GM21381 (cell line): Measurements from ENCODE around the gene LYPD6.

Experiments
- ATAC-seq: cut with Tn5 transposase; IDR thresholded peaks from one replicate; pipeline ENCODE4 v1.9.1; 2021; ENCODE audit warnings: mild to moderate bottlenecking, moderate library complexity; ENCODE audit not compliant: unreplicated experiment

Gene LYPD6

GRCh38 chr2:149448315-149448714, 117.9 kb downstream of the LYPD6 start:
- no peak for ATAC-seq

DNA sequence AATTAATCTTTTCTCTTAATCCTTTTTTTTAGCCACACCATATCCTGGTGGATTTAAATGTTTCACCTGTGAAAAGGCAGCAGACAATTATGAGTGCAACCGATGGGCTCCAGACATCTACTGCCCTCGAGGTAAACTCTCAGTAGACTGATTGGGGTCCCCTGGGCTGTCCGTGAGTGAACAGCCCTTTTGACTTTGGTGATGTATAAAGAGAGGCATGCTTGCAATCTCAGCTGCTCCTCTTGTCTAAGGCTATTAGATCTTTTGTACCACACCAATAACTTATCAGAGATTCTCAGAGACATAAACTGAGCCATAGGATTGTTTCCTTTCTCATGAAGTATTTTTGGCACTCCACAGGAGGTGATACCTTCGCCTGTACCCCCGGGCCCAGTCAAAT, 118.6 kb downstream of the LYPD6 start:
- ATAC-seq, result no peak

DNA sequence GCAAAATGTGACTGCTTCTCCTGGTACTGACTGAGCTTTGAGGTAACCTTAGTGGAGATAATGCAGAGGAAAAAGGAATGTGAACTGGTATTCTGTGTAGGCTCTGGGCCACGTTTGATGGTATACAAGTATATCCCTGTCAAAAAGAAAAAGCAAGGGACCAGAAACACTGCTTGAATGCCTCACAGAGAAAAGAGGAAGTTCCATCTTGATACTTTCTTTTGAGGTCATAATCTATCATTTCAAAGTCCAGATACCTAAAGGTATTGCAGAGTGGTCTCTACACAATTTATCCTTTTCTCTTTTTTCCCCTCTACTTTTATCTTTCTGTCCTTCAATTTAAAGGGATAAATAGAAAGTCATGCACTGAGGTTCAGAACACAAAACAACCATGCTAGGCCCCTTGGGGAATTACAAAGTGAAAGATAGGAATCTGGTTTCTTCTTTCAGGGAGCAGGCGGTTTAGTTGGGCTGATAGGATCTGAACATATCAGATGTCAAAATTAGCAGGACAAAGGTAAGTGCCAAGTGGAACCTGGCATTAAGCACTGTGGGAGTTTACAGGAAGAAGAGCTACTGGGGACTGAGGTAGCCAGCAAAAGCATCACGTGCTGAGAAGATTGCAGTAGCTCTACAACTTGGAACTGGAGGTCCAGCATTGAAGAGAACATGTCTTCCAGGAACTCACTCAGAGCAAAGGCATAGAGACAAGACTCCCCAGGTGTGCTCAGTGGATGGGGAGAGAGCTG, 121.2 kb downstream of the LYPD6 start:
- no peak for ATAC-seq

DNA sequence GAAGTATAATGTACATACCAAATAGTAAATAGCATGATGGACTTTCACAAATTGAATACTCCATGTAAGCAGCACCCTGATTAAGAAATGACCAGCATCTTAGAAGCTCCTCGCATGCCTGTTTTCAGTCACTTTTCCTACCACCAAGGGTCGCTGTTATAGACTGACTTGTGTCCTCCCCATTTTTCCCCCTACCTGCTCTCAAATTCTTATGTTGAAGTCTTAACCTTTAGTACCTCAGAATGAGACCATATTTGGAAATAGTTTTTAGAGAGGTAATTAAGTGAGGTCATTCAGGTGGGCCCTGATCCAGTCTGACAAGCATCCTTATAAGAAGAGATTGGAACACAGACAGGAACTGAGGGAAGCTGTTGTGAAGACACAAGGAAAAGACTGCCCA, 125.9 kb downstream of the LYPD6 start:
- no peak for ATAC-seq

GRCh38 chr2:149458502-149458901, 128.1 kb downstream of the LYPD6 start:
- no peak for ATAC-seq

DNA sequence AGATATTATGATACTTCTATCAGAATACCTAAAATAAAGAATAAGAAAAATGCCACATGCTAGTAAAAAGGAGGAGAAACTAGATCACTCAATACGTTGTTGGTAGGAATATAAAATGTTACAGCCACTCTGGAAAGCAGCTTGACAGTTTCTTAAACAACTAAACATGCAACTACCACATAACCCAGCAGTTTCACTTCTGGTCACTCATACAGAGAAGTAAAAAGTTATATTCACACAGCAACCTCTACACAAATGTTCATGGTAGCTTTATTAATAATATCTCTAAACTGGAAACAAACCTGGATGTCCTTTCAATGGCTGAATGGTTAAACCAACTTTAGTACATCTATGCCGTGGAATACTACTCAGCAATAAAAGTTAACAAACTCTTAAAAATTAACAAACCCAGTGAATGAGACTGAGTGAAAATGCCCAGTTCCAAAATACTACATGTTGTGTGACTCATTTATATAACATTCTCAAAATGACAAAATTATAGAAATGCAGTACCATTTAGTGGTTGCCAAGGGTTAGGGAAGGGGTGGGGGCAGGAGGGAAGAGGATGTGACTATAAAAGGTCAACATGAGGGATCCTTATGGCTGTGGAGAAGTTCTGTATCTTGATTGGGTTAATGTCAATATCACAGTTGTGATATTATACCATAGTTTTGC, 133.1 kb downstream of the LYPD6 start:
- peak; percentile 88 for ATAC-seq

DNA sequence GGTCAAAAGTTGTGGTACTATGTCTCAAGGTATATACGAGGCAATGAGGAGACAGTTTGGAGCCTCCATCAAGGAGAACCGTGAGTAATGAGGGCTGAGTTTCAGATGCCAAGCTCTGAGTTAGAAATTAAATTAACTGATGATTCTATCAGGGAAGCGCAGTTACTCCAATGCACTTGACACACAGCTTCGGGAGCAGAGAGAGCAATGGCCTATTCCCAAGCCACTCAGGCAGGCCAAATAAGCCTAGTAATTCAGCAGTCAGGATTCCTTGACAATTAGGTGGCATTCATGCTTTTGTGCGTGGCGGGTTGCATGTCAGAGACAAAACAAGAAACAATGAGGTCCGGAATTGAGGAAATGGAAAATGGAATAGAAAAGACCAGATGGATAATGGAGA, 134.0 kb downstream of the LYPD6 start:
- no peak for ATAC-seq

- no peak for ATAC-seq
Observed at GRCh38 chr2:149465873-149466272, 135.5 kb downstream of the LYPD6 start.

DNA sequence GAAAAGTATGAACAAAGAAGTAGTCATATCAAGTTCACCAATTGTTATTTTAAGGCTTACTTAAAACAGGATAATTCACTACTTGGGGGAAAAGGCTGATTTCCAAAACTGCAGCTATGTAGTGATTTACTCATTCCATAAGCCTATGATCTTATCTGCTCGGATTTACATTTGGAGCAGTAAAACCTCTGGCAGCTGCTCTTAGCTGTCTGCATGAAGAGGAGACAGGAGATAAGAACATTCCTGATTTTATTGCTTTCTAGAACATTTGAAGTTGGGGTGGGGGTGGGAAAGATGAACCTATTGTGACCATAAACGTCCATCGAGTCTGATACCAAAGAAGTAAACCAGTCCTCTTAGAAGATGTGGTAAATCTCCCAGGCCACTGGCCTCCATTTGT, 136.2 kb downstream of the LYPD6 start:
- ATAC-seq, result no peak

DNA sequence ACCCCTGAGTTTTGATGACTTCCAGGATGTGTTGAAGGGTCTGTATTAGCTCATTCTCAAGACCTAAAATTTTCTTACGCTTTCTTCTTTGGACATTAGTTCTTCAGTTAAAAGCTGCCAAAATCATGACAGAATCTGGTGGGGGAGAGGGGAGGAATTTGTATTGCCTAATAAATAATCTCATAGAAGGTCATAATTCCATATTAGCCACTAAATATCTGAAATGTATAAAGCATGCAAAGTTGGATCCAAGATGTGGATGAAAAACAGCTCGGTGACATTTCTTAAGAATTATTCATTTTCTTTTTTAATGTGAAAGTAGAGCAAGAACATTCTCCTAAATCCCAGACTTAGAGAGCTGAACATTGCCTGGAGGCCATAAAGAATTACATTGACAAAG, 137.0 kb downstream of the LYPD6 start:
- no peak for ATAC-seq

GRCh38 chr2:149468636-149469035, 138.2 kb downstream of the LYPD6 start:
- no peak for ATAC-seq

GRCh38 chr2:149470046-149470445, 139.7 kb downstream of the LYPD6 start:
- ATAC-seq, result no peak

DNA sequence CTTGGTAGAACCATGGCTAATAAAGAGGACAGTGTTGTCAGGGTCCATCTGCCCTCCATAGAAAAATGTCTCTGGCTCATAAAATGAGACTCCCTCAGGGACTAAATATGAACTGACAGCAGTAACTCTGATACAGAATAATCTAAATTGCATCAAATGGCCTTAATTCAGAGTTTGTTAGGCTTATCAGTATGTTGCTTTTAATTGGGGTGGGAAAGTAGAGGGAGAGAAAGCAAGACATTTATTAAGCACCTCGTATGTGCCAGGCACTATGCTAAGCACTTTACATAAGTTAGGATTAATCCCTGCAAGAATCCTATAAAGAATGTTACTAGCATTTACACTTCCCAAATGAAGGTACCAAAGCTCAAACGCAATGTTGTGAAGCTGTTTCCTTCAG, 142.0 kb downstream of the LYPD6 start:
- ATAC-seq, result no peak

DNA sequence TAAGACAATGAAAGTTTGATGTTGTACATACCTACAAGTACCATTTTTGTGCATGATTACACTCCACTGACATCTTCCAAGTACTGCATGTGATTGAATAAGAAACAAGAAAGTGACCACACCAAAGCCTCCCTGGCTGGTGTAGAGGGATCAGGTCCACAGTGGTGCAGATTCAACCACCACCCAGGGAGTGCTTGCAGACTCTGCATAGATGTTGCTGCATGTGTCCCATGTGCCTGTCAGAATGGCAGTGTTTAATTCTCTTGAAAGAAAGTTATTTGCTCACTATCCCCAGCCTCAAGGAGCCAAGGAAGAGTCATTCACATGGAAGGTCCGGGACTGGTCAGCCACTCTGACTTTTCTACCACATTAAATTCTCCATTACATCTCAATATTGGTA, 142.7 kb downstream of the LYPD6 start:
- ATAC-seq, result no peak

DNA sequence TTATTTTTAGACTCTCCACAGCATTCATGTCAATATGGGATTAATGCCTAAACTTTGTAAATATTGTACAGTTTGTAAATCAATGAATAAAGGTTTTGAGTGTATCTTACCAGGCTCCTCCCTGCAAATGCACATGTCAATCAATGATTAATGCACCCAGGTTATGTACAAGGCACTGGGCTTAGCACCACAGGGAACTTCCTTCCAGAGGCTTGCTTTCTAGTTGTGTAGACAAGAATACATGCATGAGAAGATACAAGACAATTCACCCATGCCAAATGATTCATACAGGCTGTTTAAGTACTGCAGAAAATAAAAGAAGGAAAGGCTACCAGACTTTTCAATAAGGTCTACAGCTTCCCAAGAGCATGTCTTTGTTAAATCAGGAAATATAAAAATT, 143.1 kb downstream of the LYPD6 start:
- no peak for ATAC-seq

GRCh38 chr2:149483004-149483605, 152.7 kb downstream of the LYPD6 start:
- no peak for ATAC-seq

DNA sequence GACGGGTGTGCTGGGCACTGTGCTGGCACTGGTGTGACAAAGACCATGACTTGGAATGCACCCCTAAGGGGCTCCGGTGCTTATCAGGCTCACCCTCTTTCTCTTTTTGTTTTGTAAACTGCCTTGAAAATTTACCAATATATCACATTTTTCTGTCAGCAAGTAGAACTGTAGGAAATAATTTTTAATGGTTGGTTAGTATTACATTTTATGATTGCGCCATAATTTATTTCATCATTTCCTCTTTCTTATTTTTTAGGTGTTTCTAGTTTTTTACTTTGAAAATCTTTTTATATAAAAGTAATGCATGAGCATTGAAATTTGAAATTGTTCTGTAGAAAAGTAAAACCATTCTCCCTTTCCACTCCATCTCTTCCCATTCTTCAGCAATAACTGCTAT, 156.3 kb downstream of the LYPD6 start:
- no peak for ATAC-seq

- ATAC-seq, result no peak
Observed at GRCh38 chr2:149487189-149487588, 156.8 kb downstream of the LYPD6 start.

DNA sequence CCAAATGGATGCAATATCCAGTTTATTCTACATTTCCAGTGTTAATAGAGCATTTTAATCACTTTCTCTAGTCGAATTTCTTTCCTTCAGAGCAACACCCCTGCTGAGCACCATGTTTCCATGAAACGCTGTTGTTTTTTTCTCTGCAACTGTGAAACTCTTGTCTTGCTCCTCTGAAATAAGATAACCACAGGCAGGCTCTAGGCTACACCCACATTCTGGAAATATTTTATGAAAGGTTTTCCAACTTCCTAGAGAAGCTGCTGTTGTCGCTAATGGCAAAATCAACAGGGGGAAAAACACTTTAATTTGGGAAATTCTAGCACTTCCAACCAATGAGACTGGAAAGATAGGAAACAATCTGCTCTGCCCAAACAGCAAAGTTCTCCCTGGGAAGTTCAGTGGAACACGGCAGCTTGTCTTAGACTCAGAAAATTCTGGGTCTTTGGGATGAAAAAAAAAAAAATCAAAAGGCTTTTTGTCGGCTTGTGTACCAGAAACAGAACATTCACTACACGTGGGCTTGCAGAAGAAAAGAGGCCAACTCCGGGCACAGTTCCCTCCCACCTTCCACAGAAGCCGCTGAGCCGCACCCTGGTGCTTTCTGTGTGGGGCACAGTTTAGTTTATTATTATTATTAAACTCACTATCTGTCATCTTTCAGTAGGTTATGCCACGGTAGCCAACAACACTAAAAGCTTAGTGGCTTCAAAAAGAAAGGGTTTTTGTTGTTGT, 158.5 kb downstream of the LYPD6 start:
- no peak for ATAC-seq

- ATAC-seq, result no peak
Observed at GRCh38 chr2:149489452-149489851, 159.1 kb downstream of the LYPD6 start.

DNA sequence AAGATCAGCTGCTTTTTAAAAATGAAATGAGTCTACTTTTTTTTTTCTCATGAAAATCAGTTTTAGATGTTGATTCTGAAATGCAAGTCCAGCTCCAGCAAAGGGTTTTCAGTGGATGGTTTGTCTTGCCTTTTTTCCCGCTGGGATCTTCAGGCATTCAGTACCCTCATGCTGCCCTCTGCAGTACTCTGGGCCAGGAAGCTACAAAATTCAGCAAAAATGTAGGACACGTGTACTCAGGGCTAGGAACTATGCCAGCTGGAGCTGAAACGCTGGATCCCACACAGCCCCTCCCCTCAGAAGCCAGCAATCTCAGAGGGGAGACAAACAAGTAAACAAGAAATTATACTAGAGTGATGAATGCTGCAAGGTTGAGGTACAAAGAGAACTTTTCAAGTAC, 159.9 kb downstream of the LYPD6 start:
- ATAC-seq, result no peak

DNA sequence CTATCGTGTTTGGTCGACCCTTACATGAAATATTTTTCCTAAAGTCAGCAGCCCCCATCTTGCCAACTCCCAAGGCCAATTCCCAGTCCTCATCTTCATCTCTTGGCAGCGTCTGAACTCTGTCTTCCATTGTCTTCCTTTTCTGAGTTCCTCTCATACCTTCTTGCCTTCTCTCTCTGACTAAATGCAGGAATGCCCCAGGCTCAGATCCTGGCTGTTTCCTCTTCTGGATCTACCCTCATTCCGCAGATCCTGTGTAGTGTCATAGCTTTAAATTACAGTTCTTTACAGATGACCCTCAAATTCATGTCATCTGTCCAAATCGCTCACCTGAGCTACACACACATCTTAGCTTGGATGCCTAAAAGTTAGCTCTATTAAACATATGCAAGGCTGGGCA, 162.5 kb downstream of the LYPD6 start:
- ATAC-seq, result no peak
